Measurements from ENCODE around the gene PKDCC.

PKDCC gene

DNA sequence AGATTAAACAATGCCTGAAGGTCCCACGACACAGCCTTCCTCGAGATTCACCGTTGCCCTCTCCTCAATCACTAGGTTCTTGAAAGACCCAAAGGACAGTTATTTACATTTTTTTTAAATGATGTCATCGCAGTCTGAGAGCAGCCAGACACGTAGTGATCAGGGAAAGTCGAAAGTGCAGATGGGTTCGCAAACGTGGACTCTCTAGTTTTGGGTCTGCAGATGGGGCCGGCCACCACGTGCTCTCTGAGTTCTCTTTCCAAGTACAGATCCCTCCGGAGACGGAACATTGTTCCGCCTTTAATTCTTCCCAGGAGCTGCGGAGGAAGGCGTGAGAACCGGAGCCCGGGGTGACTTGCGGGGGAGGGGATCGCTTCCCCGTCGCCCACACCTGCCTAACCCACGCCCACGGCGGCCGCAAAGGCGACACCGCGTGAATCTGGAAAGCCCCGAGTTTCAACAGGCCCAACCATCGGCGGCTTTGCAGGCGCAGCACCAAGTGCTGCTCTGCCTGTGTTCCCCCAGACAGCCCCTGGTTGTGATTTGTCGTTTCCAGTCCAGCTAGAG, 54.3 kb downstream of the PKDCC start:
- H2BK120ac ChIP-seq (ENCODE audit: low read depth, low read length): peak overlapping the region; percentile 38
- H2AFZ ChIP-seq (ENCODE audit: low read length): peak overlapping the region; percentile 58
- H2BK15ac ChIP-seq (ENCODE audit: low read length): peak overlapping the region; percentile 30
- H2BK12ac ChIP-seq (ENCODE audit: low read length): no peak overlapping the region
- H3K4me1 ChIP-seq (ENCODE audit: control insufficient read depth in 2 of 2, insufficient read depth in 1 of 2, low read depth in 1 of 2, low read length in 2 of 2): peaks cover 0 to 10% of the 10 kb centered on the region in 2 donors
- H3K27me3 ChIP-seq (ENCODE audit: control insufficient read depth in 3 of 3, insufficient read depth in 3 of 3, low read depth in 1 of 3, low read length in 3 of 3): no peaks in the 10 kb centered on the region
- peak; percentile 40 for DNase-seq (ENCODE audit: low spot score)
- H3K18ac ChIP-seq (ENCODE audit: low read length): peak overlapping the region; percentile 94
- no CpG with 5 or more reads among the region's 33 CpGs for WGBS, 2 donors (ENCODE audit: extremely low coverage in 2 of 2, insufficient read length in 2 of 2, insufficient replicate concordance in 1 of 2)
- peak overlapping the region; percentile 69 for H3K27ac ChIP-seq (replicated peaks; ENCODE audit: low read length)
- no peak overlapping the region for H4K91ac ChIP-seq (ENCODE audit: low read depth, low read length, poor library complexity)
- no peak overlapping the region for H3K4ac ChIP-seq (ENCODE audit: low read length)
- peak overlapping the region; percentile 86 for H2AK5ac ChIP-seq (ENCODE audit: low read depth, low read length)
- peak overlapping the region; percentile 67 for H3K4me2 ChIP-seq (ENCODE audit: insufficient read depth, low read length, poor library complexity, severe bottlenecking)
- H3K14ac ChIP-seq (ENCODE audit: low read length): no peak overlapping the region
- peak overlapping the region in 1 of 2 donors; percentile 67 for H3K4me3 ChIP-seq (ENCODE audit: low read length in 2 of 2)
- peaks cover 7 to 12% of the 10 kb centered on the region in 2 donors for H3K9me3 ChIP-seq (replicated peaks in 1 of 2; ENCODE audit: control insufficient read depth in 2 of 2, insufficient read depth in 1 of 2, low read depth in 1 of 2, low read length in 2 of 2)
- H3K79me1 ChIP-seq (ENCODE audit: low read depth, low read length): peaks cover 2% of the 10 kb centered on the region
- H3K9ac ChIP-seq (ENCODE audit: low read depth, low read length, poor library complexity): peak overlapping the region; percentile 75
- no peak overlapping the region for H2BK5ac ChIP-seq (ENCODE audit: low read length)
- no peaks in the 10 kb centered on the region for H3K36me3 ChIP-seq (replicated peaks in 1 of 2; ENCODE audit: control insufficient read depth in 2 of 2, insufficient read depth in 2 of 2, low read length in 2 of 2)
- H3K23ac ChIP-seq (ENCODE audit: low read depth, low read length, poor library complexity): peak overlapping the region; percentile 15
- no peak overlapping the region for H4K8ac ChIP-seq (ENCODE audit: low read depth, low read length)

DNA sequence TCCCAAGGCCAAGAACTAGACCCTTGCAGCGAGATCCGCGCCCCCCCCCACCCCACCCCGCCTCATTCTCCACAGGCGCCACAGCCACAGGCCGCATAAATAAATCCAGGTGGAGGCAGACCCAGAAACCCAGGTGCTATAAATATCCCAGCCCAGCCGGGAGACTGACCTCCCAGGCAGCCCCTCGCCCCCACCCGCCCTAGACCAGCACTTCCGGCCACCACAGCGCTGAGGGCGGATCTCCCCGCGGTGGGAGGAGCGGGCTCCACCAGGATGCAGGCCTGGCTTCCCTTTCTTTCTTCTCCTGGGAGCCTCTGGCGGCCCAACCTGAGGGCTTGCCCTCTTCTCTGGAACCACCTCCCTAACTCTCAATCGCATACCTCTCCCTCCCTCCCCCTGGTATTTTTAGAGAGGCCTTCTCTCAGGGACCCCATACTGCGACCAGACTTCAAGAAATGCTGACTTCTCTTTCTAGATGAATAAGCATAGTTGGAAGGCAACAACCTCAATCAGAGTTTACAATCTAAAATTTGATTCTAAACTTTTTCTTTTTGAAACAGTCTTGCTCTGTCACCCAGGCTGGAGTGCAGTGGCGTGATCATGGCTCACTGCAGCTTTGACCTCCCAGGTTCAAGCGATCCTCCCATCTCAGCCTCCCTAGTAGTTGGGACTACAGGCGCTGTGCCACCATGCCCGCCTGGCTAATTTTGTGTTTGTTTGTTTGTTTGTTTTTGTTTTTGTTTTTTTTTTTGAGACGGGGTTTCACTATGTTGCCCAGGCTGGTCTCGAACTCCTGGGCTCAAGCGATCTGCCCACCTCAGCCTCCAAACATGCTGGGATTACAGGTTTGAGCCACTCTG, 55.0 kb downstream of the PKDCC start:
- WGBS, 2 donors (ENCODE audit: extremely low coverage in 2 of 2, insufficient read length in 2 of 2, insufficient replicate concordance in 1 of 2): no CpG with 5 or more reads among the region's 25 CpGs
- Histone ChIP-seq H3K4me1 (ENCODE audit: control insufficient read depth in 2 of 2, insufficient read depth in 1 of 2, low read depth in 1 of 2, low read length in 2 of 2) (peaks cover 0 to 10% of the 10 kb centered on the region in 2 donors), H4K91ac (ENCODE audit: low read depth, low read length, poor library complexity) (no peak overlapping the region), H3K9ac (ENCODE audit: low read depth, low read length, poor library complexity) (peak overlapping the region; percentile 66), H3K23ac (ENCODE audit: low read depth, low read length, poor library complexity) (no peak overlapping the region), H3K9me3 (replicated peaks in 1 of 2; ENCODE audit: control insufficient read depth in 2 of 2, insufficient read depth in 1 of 2, low read depth in 1 of 2, low read length in 2 of 2) (peaks cover 7 to 12% of the 10 kb centered on the region in 2 donors), H3K27ac (replicated peaks; ENCODE audit: low read length) (peak overlapping the region; percentile 69), H3K4ac (ENCODE audit: low read length) (no peak overlapping the region), H2BK12ac (ENCODE audit: low read length) (no peak overlapping the region), H3K27me3 (ENCODE audit: control insufficient read depth in 3 of 3, insufficient read depth in 3 of 3, low read depth in 1 of 3, low read length in 3 of 3) (no peaks in the 10 kb centered on the region), H2BK5ac (ENCODE audit: low read length) (no peak overlapping the region), H4K8ac (ENCODE audit: low read depth, low read length) (no peak overlapping the region), H3K18ac (ENCODE audit: low read length) (peak overlapping the region; percentile 92), H2BK120ac (ENCODE audit: low read depth, low read length) (no peak overlapping the region), H3K36me3 (replicated peaks in 1 of 2; ENCODE audit: control insufficient read depth in 2 of 2, insufficient read depth in 2 of 2, low read length in 2 of 2) (no peaks in the 10 kb centered on the region), H2AFZ (ENCODE audit: low read length) (no peak overlapping the region), H3K79me1 (ENCODE audit: low read depth, low read length) (peaks cover 2% of the 10 kb centered on the region), H3K14ac (ENCODE audit: low read length) (no peak overlapping the region), H2BK15ac (ENCODE audit: low read length) (no peak overlapping the region), H2AK5ac (ENCODE audit: low read depth, low read length) (peak overlapping the region; percentile 86), H3K4me2 (ENCODE audit: insufficient read depth, low read length, poor library complexity, severe bottlenecking) (peak overlapping the region; percentile 67), H3K4me3 (ENCODE audit: low read length in 2 of 2) (no peak overlapping the region)
- DNase-seq (ENCODE audit: low spot score): peak; percentile 61

GRCh38 chr2:42103829-42104228, 56.0 kb downstream of the PKDCC start:
- Histone ChIP-seq H3K18ac (ENCODE audit: low read length) (no peak overlapping the region), H3K23ac (ENCODE audit: low read depth, low read length, poor library complexity) (no peak overlapping the region), H3K14ac (ENCODE audit: low read length) (no peak overlapping the region), H4K8ac (ENCODE audit: low read depth, low read length) (no peak overlapping the region), H3K9ac (ENCODE audit: low read depth, low read length, poor library complexity) (no peak overlapping the region), H2BK120ac (ENCODE audit: low read depth, low read length) (no peak overlapping the region), H2BK5ac (ENCODE audit: low read length) (no peak overlapping the region), H3K4ac (ENCODE audit: low read length) (no peak overlapping the region), H2AFZ (ENCODE audit: low read length) (no peak overlapping the region), H3K79me1 (ENCODE audit: low read depth, low read length) (peaks cover 2% of the 10 kb centered on the region), H3K4me3 (ENCODE audit: low read length in 2 of 2) (no peak overlapping the region), H3K4me1 (ENCODE audit: control insufficient read depth in 2 of 2, insufficient read depth in 1 of 2, low read depth in 1 of 2, low read length in 2 of 2) (peaks cover 0 to 10% of the 10 kb centered on the region in 2 donors), H3K27me3 (ENCODE audit: control insufficient read depth in 3 of 3, insufficient read depth in 3 of 3, low read depth in 1 of 3, low read length in 3 of 3) (no peaks in the 10 kb centered on the region), H3K36me3 (replicated peaks in 1 of 2; ENCODE audit: control insufficient read depth in 2 of 2, insufficient read depth in 2 of 2, low read length in 2 of 2) (no peaks in the 10 kb centered on the region), H3K9me3 (replicated peaks in 1 of 2; ENCODE audit: control insufficient read depth in 2 of 2, insufficient read depth in 1 of 2, low read depth in 1 of 2, low read length in 2 of 2) (peaks cover 7 to 12% of the 10 kb centered on the region in 2 donors), H4K91ac (ENCODE audit: low read depth, low read length, poor library complexity) (no peak overlapping the region), H2BK12ac (ENCODE audit: low read length) (no peak overlapping the region), H2AK5ac (ENCODE audit: low read depth, low read length) (no peak overlapping the region), H3K4me2 (ENCODE audit: insufficient read depth, low read length, poor library complexity, severe bottlenecking) (no peak overlapping the region), H3K27ac (replicated peaks; ENCODE audit: low read length) (no peak overlapping the region), H2BK15ac (ENCODE audit: low read length) (no peak overlapping the region)
- no CpG with 5 or more reads among the region's 3 CpGs for WGBS, 2 donors (ENCODE audit: extremely low coverage in 2 of 2, insufficient read length in 2 of 2, insufficient replicate concordance in 1 of 2)
- no peak for DNase-seq (ENCODE audit: low spot score)

DNA sequence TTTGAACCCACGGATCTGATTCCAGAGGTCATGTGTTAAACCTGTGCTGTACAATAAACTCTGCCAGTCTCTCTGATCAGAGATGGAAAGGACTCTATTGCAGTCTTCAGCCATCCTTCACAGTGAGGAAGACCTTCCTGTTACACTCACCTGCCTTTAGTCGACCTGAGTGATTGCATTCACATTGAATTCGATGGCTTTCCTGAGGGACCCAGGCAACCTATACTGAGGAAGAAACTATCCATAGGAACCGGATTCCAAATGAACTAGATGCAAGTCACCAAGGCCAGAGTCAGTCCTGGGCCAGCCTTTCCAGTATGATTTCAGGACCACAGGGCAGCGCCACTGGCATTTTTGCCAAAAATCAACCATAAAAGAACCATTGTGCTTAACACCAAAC, 56.8 kb downstream of the PKDCC start:
- Histone ChIP-seq H2BK120ac (ENCODE audit: low read depth, low read length) (no peak overlapping the region), H3K14ac (ENCODE audit: low read length) (no peak overlapping the region), H2BK5ac (ENCODE audit: low read length) (no peak overlapping the region), H3K4me1 (ENCODE audit: control insufficient read depth in 2 of 2, insufficient read depth in 1 of 2, low read depth in 1 of 2, low read length in 2 of 2) (peaks cover 0 to 10% of the 10 kb centered on the region in 2 donors), H3K27me3 (ENCODE audit: control insufficient read depth in 3 of 3, insufficient read depth in 3 of 3, low read depth in 1 of 3, low read length in 3 of 3) (no peaks in the 10 kb centered on the region), H3K18ac (ENCODE audit: low read length) (no peak overlapping the region), H2AK5ac (ENCODE audit: low read depth, low read length) (no peak overlapping the region), H3K9ac (ENCODE audit: low read depth, low read length, poor library complexity) (no peak overlapping the region), H4K91ac (ENCODE audit: low read depth, low read length, poor library complexity) (no peak overlapping the region), H2BK12ac (ENCODE audit: low read length) (no peak overlapping the region), H2BK15ac (ENCODE audit: low read length) (no peak overlapping the region), H3K9me3 (replicated peaks in 1 of 2; ENCODE audit: control insufficient read depth in 2 of 2, insufficient read depth in 1 of 2, low read depth in 1 of 2, low read length in 2 of 2) (peaks cover 5 to 7% of the 10 kb centered on the region in 2 donors), H3K79me1 (ENCODE audit: low read depth, low read length) (no peaks in the 10 kb centered on the region), H3K36me3 (replicated peaks in 1 of 2; ENCODE audit: control insufficient read depth in 2 of 2, insufficient read depth in 2 of 2, low read length in 2 of 2) (no peaks in the 10 kb centered on the region), H2AFZ (ENCODE audit: low read length) (no peak overlapping the region), H3K4me3 (ENCODE audit: low read length in 2 of 2) (no peak overlapping the region), H3K4me2 (ENCODE audit: insufficient read depth, low read length, poor library complexity, severe bottlenecking) (no peak overlapping the region), H3K23ac (ENCODE audit: low read depth, low read length, poor library complexity) (no peak overlapping the region), H4K8ac (ENCODE audit: low read depth, low read length) (no peak overlapping the region), H3K27ac (replicated peaks; ENCODE audit: low read length) (no peak overlapping the region), H3K4ac (ENCODE audit: low read length) (no peak overlapping the region)
- WGBS, 2 donors (ENCODE audit: extremely low coverage in 2 of 2, insufficient read length in 2 of 2, insufficient replicate concordance in 1 of 2): no CpG with 5 or more reads among the region's 5 CpGs
- DNase-seq (ENCODE audit: low spot score): no peak

All from neuronal stem cell (in vitro differentiated cells).